ENCODE data around the gene ULK4.

DNA sequence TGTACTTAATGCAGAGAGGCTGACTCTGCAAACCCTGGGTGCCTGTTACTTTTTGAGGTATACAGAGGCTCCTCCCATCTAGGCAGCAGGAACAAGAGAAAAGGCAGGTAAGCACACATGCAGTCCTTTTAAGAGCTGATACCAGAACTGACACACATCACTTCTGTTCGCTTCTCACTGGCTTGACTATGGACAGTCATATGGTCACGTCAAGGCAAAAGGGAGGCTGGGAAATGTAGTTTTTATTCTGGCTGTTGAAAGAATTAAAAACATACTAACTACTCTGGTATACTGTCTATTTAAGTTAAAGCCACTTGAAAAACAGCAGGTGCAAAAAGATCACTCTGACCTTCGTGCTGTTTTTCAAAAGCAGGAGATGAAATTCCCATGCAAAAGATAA is 544.3 kb downstream of the ULK4 start:
- TF ChIP-seq, protein P1, sequence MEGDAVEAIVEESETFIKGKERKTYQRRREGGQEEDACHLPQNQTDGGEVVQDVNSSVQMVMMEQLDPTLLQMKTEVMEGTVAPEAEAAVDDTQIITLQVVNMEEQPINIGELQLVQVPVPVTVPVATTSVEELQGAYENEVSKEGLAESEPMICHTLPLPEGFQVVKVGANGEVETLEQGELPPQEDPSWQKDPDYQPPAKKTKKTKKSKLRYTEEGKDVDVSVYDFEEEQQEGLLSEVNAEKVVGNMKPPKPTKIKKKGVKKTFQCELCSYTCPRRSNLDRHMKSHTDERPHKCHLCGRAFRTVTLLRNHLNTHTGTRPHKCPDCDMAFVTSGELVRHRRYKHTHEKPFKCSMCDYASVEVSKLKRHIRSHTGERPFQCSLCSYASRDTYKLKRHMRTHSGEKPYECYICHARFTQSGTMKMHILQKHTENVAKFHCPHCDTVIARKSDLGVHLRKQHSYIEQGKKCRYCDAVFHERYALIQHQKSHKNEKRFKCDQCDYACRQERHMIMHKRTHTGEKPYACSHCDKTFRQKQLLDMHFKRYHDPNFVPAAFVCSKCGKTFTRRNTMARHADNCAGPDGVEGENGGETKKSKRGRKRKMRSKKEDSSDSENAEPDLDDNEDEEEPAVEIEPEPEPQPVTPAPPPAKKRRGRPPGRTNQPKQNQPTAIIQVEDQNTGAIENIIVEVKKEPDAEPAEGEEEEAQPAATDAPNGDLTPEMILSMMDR (tag by site-specific recombination; IDR thresholded peaks at IDR 0.05): no peak
- TF ChIP-seq ZNF792 (tag by site-specific recombination; IDR thresholded peaks at IDR 0.05): no peak
- no peak for TF ChIP-seq HIC1 (tag by site-specific recombination; IDR thresholded peaks at IDR 0.05)
